ENCODE measurements around the gene CAPN12. TPM values are rescaled to one million over a fixed set of nuclear protein-coding genes. Genes with fewer than 3 reads are reported as not detected.

CAPN12 gene
- total and polyA plus RNA-seq, 4 donors = 2.0 to 17.8 (median 6.0) TPM

DNA sequence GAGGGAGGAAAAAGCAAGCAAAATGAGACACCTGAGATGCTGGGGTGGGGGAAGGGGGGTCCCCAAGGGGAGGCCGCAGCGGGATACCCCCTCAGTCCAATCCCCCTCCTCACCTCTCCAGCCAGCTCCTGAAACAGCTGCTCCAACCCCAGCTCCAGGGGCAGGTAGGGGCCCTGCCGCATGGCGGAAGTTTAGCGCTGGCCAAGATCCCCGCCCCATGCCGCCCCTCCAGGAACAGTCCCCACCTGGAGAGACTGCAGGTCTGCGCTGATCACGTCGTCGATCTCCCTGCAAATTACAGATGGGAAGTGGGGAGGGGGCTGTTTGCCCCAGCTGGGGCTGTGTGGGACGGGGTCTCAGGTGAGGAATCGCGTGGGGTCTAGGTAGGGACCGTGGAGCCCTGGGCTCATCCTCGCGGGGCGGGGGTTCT, 9.0 kb downstream of the CAPN12 start:
- Histone ChIP-seq H3K9ac (ENCODE audit: insufficient read depth in 1 of 2, low read length in 2 of 2) (no peak overlapping the region), H3K27me3 (ENCODE audit: control insufficient read depth in 3 of 3, insufficient read depth in 3 of 3, low read length in 2 of 3) (peaks cover 0 to 3% (median 0%) of the 10 kb centered on the region in 3 donors), H3K36me3 (ENCODE audit: control insufficient read depth in 4 of 4, insufficient read depth in 4 of 4, low read length in 4 of 4) (peaks cover 4 to 9% (median 7%) of the 10 kb centered on the region in 4 donors), H3K4me1 (ENCODE audit: control insufficient read depth in 5 of 5, insufficient read depth in 5 of 5, low read length in 5 of 5) (peaks cover 0 to 14% (median 0%) of the 10 kb centered on the region in 5 donors), H3K9me3 (ENCODE audit: control insufficient read depth in 4 of 4, insufficient read depth in 3 of 4, low read length in 3 of 4) (no peaks in the 10 kb centered on the region), H3K27ac (ENCODE audit: low read depth in 1 of 2, low read length in 1 of 2) (peak overlapping the region in 1 of 2 donors; percentile 88), H3K4me3 (no peak overlapping the region)
- TF ChIP-seq, protein P1, sequence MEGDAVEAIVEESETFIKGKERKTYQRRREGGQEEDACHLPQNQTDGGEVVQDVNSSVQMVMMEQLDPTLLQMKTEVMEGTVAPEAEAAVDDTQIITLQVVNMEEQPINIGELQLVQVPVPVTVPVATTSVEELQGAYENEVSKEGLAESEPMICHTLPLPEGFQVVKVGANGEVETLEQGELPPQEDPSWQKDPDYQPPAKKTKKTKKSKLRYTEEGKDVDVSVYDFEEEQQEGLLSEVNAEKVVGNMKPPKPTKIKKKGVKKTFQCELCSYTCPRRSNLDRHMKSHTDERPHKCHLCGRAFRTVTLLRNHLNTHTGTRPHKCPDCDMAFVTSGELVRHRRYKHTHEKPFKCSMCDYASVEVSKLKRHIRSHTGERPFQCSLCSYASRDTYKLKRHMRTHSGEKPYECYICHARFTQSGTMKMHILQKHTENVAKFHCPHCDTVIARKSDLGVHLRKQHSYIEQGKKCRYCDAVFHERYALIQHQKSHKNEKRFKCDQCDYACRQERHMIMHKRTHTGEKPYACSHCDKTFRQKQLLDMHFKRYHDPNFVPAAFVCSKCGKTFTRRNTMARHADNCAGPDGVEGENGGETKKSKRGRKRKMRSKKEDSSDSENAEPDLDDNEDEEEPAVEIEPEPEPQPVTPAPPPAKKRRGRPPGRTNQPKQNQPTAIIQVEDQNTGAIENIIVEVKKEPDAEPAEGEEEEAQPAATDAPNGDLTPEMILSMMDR (IDR thresholded peaks at IDR 0.05; ENCODE audit: control extremely low read depth, extremely low read depth) = no peak
- DNase-seq (peak in 1 of 3 donors; percentile 52), ATAC-seq (ENCODE audit: insufficient read depth, low FRiP score) (no peak)
- 19 to 25% methylated on average over 17 to 18 of the region's 18 CpGs for WGBS, 2 donors

GRCh38 chr19:38734426-38735256, 9.6 kb downstream of the CAPN12 start:
- Histone ChIP-seq H3K9ac (ENCODE audit: insufficient read depth in 1 of 2, low read length in 2 of 2) (no peak overlapping the region), H3K27me3 (ENCODE audit: control insufficient read depth in 3 of 3, insufficient read depth in 3 of 3, low read length in 2 of 3) (peaks cover 0 to 3% (median 0%) of the 10 kb centered on the region in 3 donors), H3K4me1 (ENCODE audit: control insufficient read depth in 5 of 5, insufficient read depth in 5 of 5, low read length in 5 of 5) (peaks cover 0 to 14% (median 0%) of the 10 kb centered on the region in 5 donors), H3K9me3 (ENCODE audit: control insufficient read depth in 4 of 4, insufficient read depth in 3 of 4, low read length in 3 of 4) (no peaks in the 10 kb centered on the region), H3K4me3 (no peak overlapping the region), H3K27ac (ENCODE audit: low read depth in 1 of 2, low read length in 1 of 2) (peak overlapping the region in 1 of 2 donors; percentile 88), H3K36me3 (ENCODE audit: control insufficient read depth in 4 of 4, insufficient read depth in 4 of 4, low read length in 4 of 4) (peaks cover 4 to 13% (median 8%) of the 10 kb centered on the region in 4 donors)
- WGBS, 2 donors = 24 to 37% methylated on average over 13 of the region's 13 CpGs
- TF ChIP-seq, protein P1 (IDR thresholded peaks at IDR 0.05; ENCODE audit: control extremely low read depth, extremely low read depth) = no peak
- DNase-seq = no peak
- no peak for ATAC-seq (ENCODE audit: insufficient read depth, low FRiP score)

DNA sequence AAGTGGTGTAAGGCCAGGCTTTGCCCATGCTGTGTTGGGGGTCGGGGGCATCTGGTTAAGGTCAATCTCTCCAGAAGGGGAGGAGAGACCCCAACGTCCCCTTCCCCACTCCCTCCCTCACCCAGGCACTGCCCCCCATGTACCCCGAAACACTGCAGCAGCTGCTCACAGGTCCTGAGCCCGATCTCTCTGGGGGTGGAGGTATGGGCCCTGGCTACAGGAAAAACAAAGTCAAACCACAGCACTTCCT, 10.2 kb downstream of the CAPN12 start:
- ATAC-seq (ENCODE audit: insufficient read depth, low FRiP score) (no peak), DNase-seq (no peak)
- TF ChIP-seq, protein P1 (IDR thresholded peaks at IDR 0.05; ENCODE audit: control extremely low read depth, extremely low read depth) = no peak
- H3K27ac ChIP-seq (ENCODE audit: low read depth in 1 of 2, low read length in 1 of 2) = peak overlapping the region in 1 of 2 donors; percentile 88
- no peak overlapping the region for H3K4me3 ChIP-seq
- WGBS, 2 donors = 37 to 45% methylated on average over 4 of the region's 4 CpGs
- no peaks in the 10 kb centered on the region for H3K9me3 ChIP-seq (ENCODE audit: control insufficient read depth in 4 of 4, insufficient read depth in 3 of 4, low read length in 3 of 4)
- no peak overlapping the region for H3K9ac ChIP-seq (ENCODE audit: insufficient read depth in 1 of 2, low read length in 2 of 2)
- peaks cover 4 to 17% (median 8%) of the 10 kb centered on the region in 4 donors for H3K36me3 ChIP-seq (ENCODE audit: control insufficient read depth in 4 of 4, insufficient read depth in 4 of 4, low read length in 4 of 4)
- peaks cover 0 to 3% (median 0%) of the 10 kb centered on the region in 3 donors for H3K27me3 ChIP-seq (ENCODE audit: control insufficient read depth in 3 of 3, insufficient read depth in 3 of 3, low read length in 2 of 3)
- peaks cover 0 to 14% (median 0%) of the 10 kb centered on the region in 5 donors for H3K4me1 ChIP-seq (ENCODE audit: control insufficient read depth in 5 of 5, insufficient read depth in 5 of 5, low read length in 5 of 5)

All from lung (tissue), 12 donors.